K562 (cell line): ENCODE results near the gene PRKAG2. TPM values are rescaled to one million over a fixed set of nuclear protein-coding genes. Genes with fewer than 3 reads are reported as not detected.

Source experiments
- ARID2 ChIP-seq: fragments of 450-650 bp; IDR thresholded peaks from 2 replicates; pipeline ENCODE4 v1.6.1; 2017; ENCODE audit warnings: antibody characterized with exemption, mild to moderate bottlenecking
- C11orf30 ChIP-seq: fragments of 450-650 bp; IDR thresholded peaks from 2 replicates; pipeline ENCODE4 v1.6.1; 2016; ENCODE audit warnings: low read depth, mild to moderate bottlenecking
- CBX8 ChIP-seq: fragments of 200-600 bp; sonication (generic); IDR thresholded peaks from 2 replicates; pipeline ENCODE4 v1.6.1; 2012; ENCODE audit warnings: borderline replicate concordance, mixed run types, low read depth, mild to moderate bottlenecking, moderate library complexity, mixed read lengths, low read length, control low read depth, inconsistent platforms; ENCODE audit not compliant: poor library complexity, severe bottlenecking; ENCODE audit errors: extremely low read depth
- KLF16 ChIP-seq: IDR thresholded peaks from 2 replicates; pipeline ENCODE4 v1.6.1; 2016; ENCODE audit warnings: antibody characterized with exemption
- MYBL2 ChIP-seq, 2 experiments: fragments of 450-650 bp in 1 of 2; sonication (generic) in 1 of 2; formaldehyde crosslinking in 1 of 2; IDR thresholded peaks; 2 replicates each; pipeline versions ENCODE4 v1.6.1 to v1.8.1; 2017 to 2022; ENCODE audit warnings: borderline replicate concordance in 1 of 2, inconsistent platforms in 1 of 2, low read depth in 1 of 2, mild to moderate bottlenecking in 1 of 2, missing genetic modification reagents in 1 of 2, moderate library complexity in 1 of 2
- PHF8 ChIP-seq: fragments of 200-600 bp; sonication (generic); IDR thresholded peaks from 2 replicates; pipeline ENCODE4 v1.6.1; 2012; ENCODE audit warnings: mixed run types, mild to moderate bottlenecking, inconsistent platforms, low read length, moderate library complexity, borderline replicate concordance
- SNRNP70 ChIP-seq: fragments of 200-400 bp; formaldehyde crosslinking; optimal IDR thresholded peaks from 2 replicates; pipeline ENCODE3; 2017; ENCODE audit warnings: low read depth, low read length
- TCF3 ChIP-seq: sonication (generic); formaldehyde crosslinking; IDR thresholded peaks from 2 replicates; pipeline ENCODE4 v1.4.0; 2020; ENCODE audit warnings: mild to moderate bottlenecking, missing genetic modification reagents
- polyA plus RNA-seq, 8 experiments: library from polyadenylated mRNA; depleted of rRNA in 4 of 8; stranded (reverse) in 5 of 8; unstranded in 3 of 8; fragments of >200 nt; fragmentation: Nextera tagmentation in 2 of 8; fragmentation: Illumina TruSeq in 1 of 8; extraction: Ambion mirVana in 2 of 8; extraction: Trizol in 1 of 8; gene quantifications; 2 replicates each; pipeline versions ENCODE4 v1.2.1 to v1.2.3, GENCODE V29; 2011 to 2014; ENCODE audit warnings: inconsistent platforms in 1 of 8, missing spikeins in 1 of 8
- total RNA-seq, 7 experiments: library from RNA; depleted of rRNA in 6 of 7; stranded (reverse); fragments of >200 nt in 6 of 7; fragmentation: Illumina TruSeq in 2 of 7; extraction: Trizol in 2 of 7; gene quantifications; 2 replicates each; pipeline versions ENCODE4 v1.2.1 to v1.2.3, GENCODE V29; 2011 to 2021; ENCODE audit warnings: low replicate concordance in 1 of 7
- TF ChIP-seq, protein P1 (sequence below): sonication (generic); formaldehyde crosslinking; IDR thresholded peaks from 2 replicates; pipeline ENCODE4 v1.8.0; 2022; ENCODE audit warnings: mild to moderate bottlenecking, missing genetic modification reagents
- TF ChIP-seq, protein P2 (sequence below): fragments of 200-600 bp; sonication (generic); IDR thresholded peaks from one replicate; pipeline ENCODE4 v1.6.1; 2012; ENCODE audit warnings: mild to moderate bottlenecking, low read depth, low read length, inconsistent platforms
- TF ChIP-seq, protein P3 (sequence below): fragments of 250-450 bp; sonication (Bioruptor Pico); IDR thresholded peaks from 2 replicates; pipeline ENCODE4 v1.4.0; 2020; ENCODE audit warnings: borderline replicate concordance

PRKAG2 gene
- total and polyA plus RNA-seq, 9 of the 15 experiments (the other 6 are each of a cell fraction or from before 2014, with no cell fraction given), result 0.99 to 5.6 (median 3.3) TPM

DNA sequence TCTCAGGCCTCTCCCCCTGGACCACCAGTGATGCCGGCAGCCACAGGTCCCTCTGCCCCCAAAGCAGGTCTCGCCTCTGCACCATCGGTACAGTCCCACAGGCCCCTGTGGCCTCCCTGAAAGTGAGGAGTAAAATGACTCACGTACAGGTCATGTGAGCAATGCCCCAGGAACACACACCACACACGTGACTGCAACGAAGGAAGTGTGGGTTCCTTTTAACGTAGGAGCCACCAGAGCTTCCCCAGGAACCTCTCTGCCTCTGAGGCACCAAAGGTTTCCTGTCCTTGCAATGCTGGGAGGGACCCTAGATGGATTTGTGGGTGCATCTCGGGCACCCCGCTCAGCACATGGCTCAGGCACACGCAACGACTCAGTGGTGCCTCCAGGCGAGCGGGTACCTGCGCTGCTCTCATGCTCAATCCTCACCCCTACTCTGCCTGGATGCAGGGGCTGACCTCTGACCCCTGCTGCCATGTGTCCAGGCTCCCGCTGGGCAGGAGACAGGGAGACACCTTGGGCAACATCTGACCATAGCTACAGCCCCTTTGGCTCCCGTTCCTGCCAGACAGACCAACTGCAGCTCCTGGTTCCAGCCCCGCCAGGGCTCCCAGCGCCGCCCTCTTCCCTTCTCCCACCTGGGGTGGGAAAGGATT is 120.7 kb downstream of the PRKAG2 start (continued):
- TF ChIP-seq, protein P1, sequence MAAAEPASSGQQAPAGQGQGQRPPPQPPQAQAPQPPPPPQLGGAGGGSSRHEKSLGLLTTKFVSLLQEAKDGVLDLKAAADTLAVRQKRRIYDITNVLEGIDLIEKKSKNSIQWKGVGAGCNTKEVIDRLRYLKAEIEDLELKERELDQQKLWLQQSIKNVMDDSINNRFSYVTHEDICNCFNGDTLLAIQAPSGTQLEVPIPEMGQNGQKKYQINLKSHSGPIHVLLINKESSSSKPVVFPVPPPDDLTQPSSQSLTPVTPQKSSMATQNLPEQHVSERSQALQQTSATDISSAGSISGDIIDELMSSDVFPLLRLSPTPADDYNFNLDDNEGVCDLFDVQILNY, result no peak
- TF ChIP-seq, protein P2, sequence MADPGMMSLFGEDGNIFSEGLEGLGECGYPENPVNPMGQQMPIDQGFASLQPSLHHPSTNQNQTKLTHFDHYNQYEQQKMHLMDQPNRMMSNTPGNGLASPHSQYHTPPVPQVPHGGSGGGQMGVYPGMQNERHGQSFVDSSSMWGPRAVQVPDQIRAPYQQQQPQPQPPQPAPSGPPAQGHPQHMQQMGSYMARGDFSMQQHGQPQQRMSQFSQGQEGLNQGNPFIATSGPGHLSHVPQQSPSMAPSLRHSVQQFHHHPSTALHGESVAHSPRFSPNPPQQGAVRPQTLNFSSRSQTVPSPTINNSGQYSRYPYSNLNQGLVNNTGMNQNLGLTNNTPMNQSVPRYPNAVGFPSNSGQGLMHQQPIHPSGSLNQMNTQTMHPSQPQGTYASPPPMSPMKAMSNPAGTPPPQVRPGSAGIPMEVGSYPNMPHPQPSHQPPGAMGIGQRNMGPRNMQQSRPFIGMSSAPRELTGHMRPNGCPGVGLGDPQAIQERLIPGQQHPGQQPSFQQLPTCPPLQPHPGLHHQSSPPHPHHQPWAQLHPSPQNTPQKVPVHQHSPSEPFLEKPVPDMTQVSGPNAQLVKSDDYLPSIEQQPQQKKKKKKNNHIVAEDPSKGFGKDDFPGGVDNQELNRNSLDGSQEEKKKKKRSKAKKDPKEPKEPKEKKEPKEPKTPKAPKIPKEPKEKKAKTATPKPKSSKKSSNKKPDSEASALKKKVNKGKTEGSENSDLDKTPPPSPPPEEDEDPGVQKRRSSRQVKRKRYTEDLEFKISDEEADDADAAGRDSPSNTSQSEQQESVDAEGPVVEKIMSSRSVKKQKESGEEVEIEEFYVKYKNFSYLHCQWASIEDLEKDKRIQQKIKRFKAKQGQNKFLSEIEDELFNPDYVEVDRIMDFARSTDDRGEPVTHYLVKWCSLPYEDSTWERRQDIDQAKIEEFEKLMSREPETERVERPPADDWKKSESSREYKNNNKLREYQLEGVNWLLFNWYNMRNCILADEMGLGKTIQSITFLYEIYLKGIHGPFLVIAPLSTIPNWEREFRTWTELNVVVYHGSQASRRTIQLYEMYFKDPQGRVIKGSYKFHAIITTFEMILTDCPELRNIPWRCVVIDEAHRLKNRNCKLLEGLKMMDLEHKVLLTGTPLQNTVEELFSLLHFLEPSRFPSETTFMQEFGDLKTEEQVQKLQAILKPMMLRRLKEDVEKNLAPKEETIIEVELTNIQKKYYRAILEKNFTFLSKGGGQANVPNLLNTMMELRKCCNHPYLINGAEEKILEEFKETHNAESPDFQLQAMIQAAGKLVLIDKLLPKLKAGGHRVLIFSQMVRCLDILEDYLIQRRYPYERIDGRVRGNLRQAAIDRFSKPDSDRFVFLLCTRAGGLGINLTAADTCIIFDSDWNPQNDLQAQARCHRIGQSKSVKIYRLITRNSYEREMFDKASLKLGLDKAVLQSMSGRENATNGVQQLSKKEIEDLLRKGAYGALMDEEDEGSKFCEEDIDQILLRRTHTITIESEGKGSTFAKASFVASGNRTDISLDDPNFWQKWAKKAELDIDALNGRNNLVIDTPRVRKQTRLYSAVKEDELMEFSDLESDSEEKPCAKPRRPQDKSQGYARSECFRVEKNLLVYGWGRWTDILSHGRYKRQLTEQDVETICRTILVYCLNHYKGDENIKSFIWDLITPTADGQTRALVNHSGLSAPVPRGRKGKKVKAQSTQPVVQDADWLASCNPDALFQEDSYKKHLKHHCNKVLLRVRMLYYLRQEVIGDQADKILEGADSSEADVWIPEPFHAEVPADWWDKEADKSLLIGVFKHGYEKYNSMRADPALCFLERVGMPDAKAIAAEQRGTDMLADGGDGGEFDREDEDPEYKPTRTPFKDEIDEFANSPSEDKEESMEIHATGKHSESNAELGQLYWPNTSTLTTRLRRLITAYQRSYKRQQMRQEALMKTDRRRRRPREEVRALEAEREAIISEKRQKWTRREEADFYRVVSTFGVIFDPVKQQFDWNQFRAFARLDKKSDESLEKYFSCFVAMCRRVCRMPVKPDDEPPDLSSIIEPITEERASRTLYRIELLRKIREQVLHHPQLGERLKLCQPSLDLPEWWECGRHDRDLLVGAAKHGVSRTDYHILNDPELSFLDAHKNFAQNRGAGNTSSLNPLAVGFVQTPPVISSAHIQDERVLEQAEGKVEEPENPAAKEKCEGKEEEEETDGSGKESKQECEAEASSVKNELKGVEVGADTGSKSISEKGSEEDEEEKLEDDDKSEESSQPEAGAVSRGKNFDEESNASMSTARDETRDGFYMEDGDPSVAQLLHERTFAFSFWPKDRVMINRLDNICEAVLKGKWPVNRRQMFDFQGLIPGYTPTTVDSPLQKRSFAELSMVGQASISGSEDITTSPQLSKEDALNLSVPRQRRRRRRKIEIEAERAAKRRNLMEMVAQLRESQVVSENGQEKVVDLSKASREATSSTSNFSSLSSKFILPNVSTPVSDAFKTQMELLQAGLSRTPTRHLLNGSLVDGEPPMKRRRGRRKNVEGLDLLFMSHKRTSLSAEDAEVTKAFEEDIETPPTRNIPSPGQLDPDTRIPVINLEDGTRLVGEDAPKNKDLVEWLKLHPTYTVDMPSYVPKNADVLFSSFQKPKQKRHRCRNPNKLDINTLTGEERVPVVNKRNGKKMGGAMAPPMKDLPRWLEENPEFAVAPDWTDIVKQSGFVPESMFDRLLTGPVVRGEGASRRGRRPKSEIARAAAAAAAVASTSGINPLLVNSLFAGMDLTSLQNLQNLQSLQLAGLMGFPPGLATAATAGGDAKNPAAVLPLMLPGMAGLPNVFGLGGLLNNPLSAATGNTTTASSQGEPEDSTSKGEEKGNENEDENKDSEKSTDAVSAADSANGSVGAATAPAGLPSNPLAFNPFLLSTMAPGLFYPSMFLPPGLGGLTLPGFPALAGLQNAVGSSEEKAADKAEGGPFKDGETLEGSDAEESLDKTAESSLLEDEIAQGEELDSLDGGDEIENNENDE, result no peak
- no peak for TF ChIP-seq KLF16
- no peak for TF ChIP-seq ARID2
- TF ChIP-seq C11orf30, result no peak
- TF ChIP-seq TCF3, result no peak
- TF ChIP-seq, protein P3, sequence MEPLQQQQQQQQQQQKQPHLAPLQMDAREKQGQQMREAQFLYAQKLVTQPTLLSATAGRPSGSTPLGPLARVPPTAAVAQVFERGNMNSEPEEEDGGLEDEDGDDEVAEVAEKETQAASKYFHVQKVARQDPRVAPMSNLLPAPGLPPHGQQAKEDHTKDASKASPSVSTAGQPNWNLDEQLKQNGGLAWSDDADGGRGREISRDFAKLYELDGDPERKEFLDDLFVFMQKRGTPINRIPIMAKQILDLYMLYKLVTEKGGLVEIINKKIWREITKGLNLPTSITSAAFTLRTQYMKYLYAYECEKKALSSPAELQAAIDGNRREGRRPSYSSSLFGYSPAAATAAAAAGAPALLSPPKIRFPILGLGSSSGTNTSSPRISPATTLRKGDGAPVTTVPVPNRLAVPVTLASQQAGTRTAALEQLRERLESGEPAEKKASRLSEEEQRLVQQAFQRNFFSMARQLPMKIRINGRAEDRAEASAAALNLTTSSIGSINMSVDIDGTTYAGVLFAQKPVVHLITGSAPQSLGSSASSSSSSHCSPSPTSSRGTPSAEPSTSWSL, result no peak
- TF ChIP-seq CBX8, result no peak
- no peak for TF ChIP-seq SNRNP70
- TF ChIP-seq MYBL2 (IDR thresholded peaks at IDR 0.05; ENCODE audit: low read depth), result no peak
- TF ChIP-seq MYBL2 (CRISPR knock-in tag; IDR thresholded peaks at IDR 0.05; ENCODE audit: borderline replicate concordance), result no peak
- no peak for TF ChIP-seq PHF8
